Tibial nerve (tissue), 4 donors: ENCODE data around the gene LDAH. TPM values are rescaled to one million over a fixed set of nuclear protein-coding genes. Genes with fewer than 3 reads are reported as not detected.

Experiments
- DNase-seq, 2 donors: peaks; one replicate each; pipeline ENCODE4 v3.0.0-alpha.2; 2019; ENCODE audit warnings: low spot score in 2 of 2
- H3K27ac ChIP-seq, 4 donors: fragments of 200-600 bp; sonication (generic) in 3 of 4; one replicate each; pipeline ENCODE4 v1.5.1; 2017 to 2019; ENCODE audit warnings: mild to moderate bottlenecking in 1 of 4
- H3K27me3 ChIP-seq, 2 donors: fragments of 200-600 bp; sonication (generic) in 1 of 2; one replicate each; pipeline versions ENCODE4 v1.5.1 to v1.6.0; 2017 to 2019
- H3K36me3 ChIP-seq, 3 donors: fragments of 200-600 bp; sonication (generic); one replicate each; pipeline ENCODE4 v1.5.1; 2018 to 2019
- H3K4me1 ChIP-seq, 4 donors: fragments of 200-600 bp; sonication (generic) in 3 of 4; one replicate each; pipeline ENCODE4 v1.5.1; 2017 to 2019
- H3K4me3 ChIP-seq, 4 donors: fragments of 200-600 bp; sonication (generic) in 3 of 4; one replicate each; pipeline ENCODE4 v1.5.1; 2017 to 2019; ENCODE audit warnings: mild to moderate bottlenecking in 1 of 4, moderate library complexity in 1 of 4
- H3K9me3 ChIP-seq, 4 donors: fragments of 200-600 bp; sonication (generic) in 3 of 4; one replicate each; pipeline ENCODE4 v1.5.1; 2017 to 2019
- EP300 ChIP-seq, 2 donors: sonication (generic); formaldehyde crosslinking; IDR thresholded peaks; one replicate each; pipeline ENCODE4 v1.6.1; 2017; ENCODE audit warnings: antibody characterized with exemption in 2 of 2, mild to moderate bottlenecking in 1 of 2
- POLR2A ChIP-seq, 2 donors: fragments of 450-650 bp; IDR thresholded peaks; one replicate each; pipeline ENCODE4 v1.6.1; 2017; ENCODE audit warnings: antibody characterized with exemption in 2 of 2, mild to moderate bottlenecking in 2 of 2, moderate library complexity in 2 of 2
- WGBS, 2 donors: methylation state at CpG; one replicate each; pipeline ENCODE4 v1.1.5; 2018; 5-methylcytosine and 5-hydroxymethylcytosine counted together
- total RNA-seq, 4 donors: library from RNA; depleted of rRNA; stranded (reverse); fragments of >200 nt; gene quantifications; one replicate each; pipeline ENCODE4 v1.1.0, GENCODE V29; 2016
- TF ChIP-seq, protein P1 (sequence below), 5 experiments: fragments of 200-600 bp in 3 of 5; fragments of 450-650 bp in 2 of 5; sonication (generic) in 3 of 5; IDR thresholded peaks; one replicate each; pipeline ENCODE4 v1.5.1; 2016 to 2019; ENCODE audit warnings: antibody characterized with exemption in 5 of 5, mild to moderate bottlenecking in 3 of 5, moderate library complexity in 2 of 5

LDAH gene
- total RNA-seq, 4 donors from 2014 or later = 13.4 to 27.1 (median 15.7) TPM

- Histone ChIP-seq H3K9me3 (no peaks in the 10 kb centered on the region), H3K4me1 (peaks cover 0 to 37% (median 9%) of the 10 kb centered on the region in 4 donors), H3K27ac (peak overlapping the region in 2 of 4 donors; percentile 61 to 64), H3K4me3 (no peak overlapping the region), H3K27me3 (no peaks in the 10 kb centered on the region), H3K36me3 (peaks cover 0 to 91% (median 0%) of the 10 kb centered on the region in 3 donors)
- 74 to 80% methylated on average over 21 to 23 of the region's 23 CpGs for WGBS, 2 donors
- DNase-seq = no peak
- no peak for TF ChIP-seq POLR2A (IDR thresholded peaks at IDR 0.05)
- TF ChIP-seq, protein P1, sequence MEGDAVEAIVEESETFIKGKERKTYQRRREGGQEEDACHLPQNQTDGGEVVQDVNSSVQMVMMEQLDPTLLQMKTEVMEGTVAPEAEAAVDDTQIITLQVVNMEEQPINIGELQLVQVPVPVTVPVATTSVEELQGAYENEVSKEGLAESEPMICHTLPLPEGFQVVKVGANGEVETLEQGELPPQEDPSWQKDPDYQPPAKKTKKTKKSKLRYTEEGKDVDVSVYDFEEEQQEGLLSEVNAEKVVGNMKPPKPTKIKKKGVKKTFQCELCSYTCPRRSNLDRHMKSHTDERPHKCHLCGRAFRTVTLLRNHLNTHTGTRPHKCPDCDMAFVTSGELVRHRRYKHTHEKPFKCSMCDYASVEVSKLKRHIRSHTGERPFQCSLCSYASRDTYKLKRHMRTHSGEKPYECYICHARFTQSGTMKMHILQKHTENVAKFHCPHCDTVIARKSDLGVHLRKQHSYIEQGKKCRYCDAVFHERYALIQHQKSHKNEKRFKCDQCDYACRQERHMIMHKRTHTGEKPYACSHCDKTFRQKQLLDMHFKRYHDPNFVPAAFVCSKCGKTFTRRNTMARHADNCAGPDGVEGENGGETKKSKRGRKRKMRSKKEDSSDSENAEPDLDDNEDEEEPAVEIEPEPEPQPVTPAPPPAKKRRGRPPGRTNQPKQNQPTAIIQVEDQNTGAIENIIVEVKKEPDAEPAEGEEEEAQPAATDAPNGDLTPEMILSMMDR (IDR thresholded peaks at IDR 0.05) = no peak
- peak in 1 of 2 donors; percentile 53 for TF ChIP-seq EP300 (IDR thresholded peaks at IDR 0.05)
Measured at GRCh38 chr2:20641123-20641985, 181.5 kb downstream of the LDAH start.

- Histone ChIP-seq H3K4me3 (no peak overlapping the region), H3K9me3 (no peaks in the 10 kb centered on the region), H3K4me1 (peaks cover 0 to 45% (median 14%) of the 10 kb centered on the region in 4 donors), H3K27ac (peak overlapping the region in 3 of 4 donors; percentile 16 to 64 (median 61)), H3K27me3 (no peaks in the 10 kb centered on the region), H3K36me3 (peaks cover 0 to 87% (median 0%) of the 10 kb centered on the region in 3 donors)
- no peak for DNase-seq
- no peak for TF ChIP-seq POLR2A (IDR thresholded peaks at IDR 0.05)
- TF ChIP-seq, protein P1 (IDR thresholded peaks at IDR 0.05) = no peak
- TF ChIP-seq EP300 (IDR thresholded peaks at IDR 0.05) = no peak
- 64 to 74% methylated on average over 12 to 13 of the region's 14 CpGs for WGBS, 2 donors
Measured at GRCh38 chr2:20640411-20641122, 182.3 kb downstream of the LDAH start.

DNA sequence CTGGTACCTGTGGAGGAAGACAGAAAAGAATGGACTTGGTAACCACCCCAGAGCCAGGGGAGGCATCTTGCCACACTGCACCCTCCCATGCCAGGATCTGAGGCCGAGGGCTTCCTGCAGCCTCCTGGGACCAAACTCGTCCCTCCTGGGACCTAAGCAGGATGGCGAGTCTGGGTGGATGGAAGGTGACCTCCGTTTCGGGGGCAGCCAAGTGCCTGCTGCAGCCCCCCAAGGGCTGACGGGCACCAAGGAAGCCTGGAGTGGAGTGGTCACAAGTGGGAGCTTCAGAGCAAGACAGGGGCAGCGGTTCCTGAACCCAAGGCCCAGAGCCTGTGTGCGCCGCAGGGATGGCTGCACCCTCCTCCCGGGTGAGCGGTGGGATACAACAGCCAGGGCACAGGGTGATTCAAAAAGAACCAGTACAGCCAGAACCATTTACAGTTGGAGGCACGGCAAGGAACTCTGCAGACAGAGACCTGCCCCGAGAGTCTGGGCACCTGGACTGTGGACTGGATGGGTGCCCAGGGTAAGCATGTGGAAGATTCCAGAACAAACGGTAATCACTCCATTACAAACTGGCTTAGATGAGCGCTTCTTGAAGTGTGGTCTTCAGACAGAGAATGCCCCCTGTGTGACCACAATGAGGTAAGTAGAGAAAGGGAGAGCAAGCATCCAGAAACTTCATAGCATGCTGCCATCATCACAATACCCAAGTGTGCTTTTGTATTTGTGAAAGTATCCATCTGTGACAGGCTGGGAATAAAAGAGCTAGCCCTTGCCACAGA, 184.1 kb downstream of the LDAH start:
- peaks cover 0 to 62% (median 31%) of the 10 kb centered on the region in 4 donors for H3K4me1 ChIP-seq
- H3K4me3 ChIP-seq = no peak overlapping the region
- WGBS, 2 donors = 84 to 87% methylated on average over 13 to 15 of the region's 15 CpGs
- peaks cover 0 to 72% (median 0%) of the 10 kb centered on the region in 3 donors for H3K36me3 ChIP-seq
- TF ChIP-seq, protein P1 (IDR thresholded peaks at IDR 0.05) = no peak
- TF ChIP-seq EP300 (IDR thresholded peaks at IDR 0.05) (no peak), POLR2A (IDR thresholded peaks at IDR 0.05) (no peak)
- H3K27me3 ChIP-seq = no peaks in the 10 kb centered on the region
- no peaks in the 10 kb centered on the region for H3K9me3 ChIP-seq
- peak overlapping the region in 1 of 4 donors; percentile 61 for H3K27ac ChIP-seq
- no peak for DNase-seq

DNA sequence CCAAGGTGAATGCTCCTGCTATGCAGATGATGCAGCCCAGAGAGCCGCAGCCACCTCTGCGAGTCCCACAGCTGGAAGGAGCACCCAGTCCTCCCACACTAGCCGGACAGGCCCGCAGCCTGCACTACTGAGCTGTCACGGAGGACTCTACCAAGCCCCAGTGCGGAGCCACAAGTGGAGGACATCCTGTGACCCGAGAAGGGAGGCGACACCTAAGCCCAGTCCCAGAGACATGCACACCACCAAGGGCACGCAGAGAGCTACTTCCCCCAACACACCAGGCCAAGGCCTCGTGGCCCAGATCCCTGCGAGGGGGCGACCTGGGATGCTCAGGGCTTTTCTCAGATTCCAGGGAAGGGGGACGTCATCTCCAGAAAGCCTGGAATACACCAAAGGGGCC, 184.9 kb downstream of the LDAH start:
- Histone ChIP-seq H3K4me3 (no peak overlapping the region), H3K9me3 (no peaks in the 10 kb centered on the region), H3K36me3 (peaks cover 0 to 67% (median 0%) of the 10 kb centered on the region in 3 donors), H3K27me3 (no peaks in the 10 kb centered on the region), H3K4me1 (peaks cover 0 to 64% (median 33%) of the 10 kb centered on the region in 4 donors), H3K27ac (peak overlapping the region in 1 of 4 donors; percentile 61)
- TF ChIP-seq EP300 (IDR thresholded peaks at IDR 0.05) = no peak
- TF ChIP-seq, protein P1 (IDR thresholded peaks at IDR 0.05) = no peak
- WGBS, 2 donors = 87 to 91% methylated on average over 11 to 12 of the region's 13 CpGs
- DNase-seq = no peak
